Measurements from ENCODE around the gene DHRSX. TPM values are rescaled to one million over a fixed set of nuclear protein-coding genes. Genes with fewer than 3 reads are reported as not detected.

The DHRSX gene
- total and polyA plus RNA-seq, 2 donors (not counting 3 experiments of a cell fraction or from before 2014, with no cell fraction given), result 27.1 to 37.7 TPM

DNA sequence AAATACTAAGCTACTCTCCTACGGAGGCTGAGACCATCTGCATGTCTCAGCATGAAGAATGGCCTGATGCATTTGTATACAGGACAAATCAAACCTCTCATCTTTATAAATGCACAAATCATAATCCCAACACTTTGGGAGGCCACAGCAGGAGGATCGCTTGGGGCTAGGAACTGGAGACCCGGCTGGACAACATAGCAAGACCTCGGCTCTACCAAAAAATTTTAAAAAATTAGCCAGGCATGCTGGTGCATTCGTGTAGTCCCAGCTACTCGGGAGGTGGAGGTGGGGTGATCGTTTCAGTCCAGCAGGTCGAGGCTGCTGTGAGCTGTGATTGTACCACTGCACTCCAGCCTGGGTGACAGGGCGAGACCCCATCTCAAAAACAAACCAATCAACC is 262.8 kb downstream of the DHRSX start:
- Histone ChIP-seq H3K9me3 (replicated peaks; ENCODE audit: control insufficient read depth, insufficient read depth, low read length) (no peaks in the 10 kb centered on the region), H2AFZ (ENCODE audit: low read depth, low read length) (no peak overlapping the region), H3K79me2 (ENCODE audit: control insufficient read depth, insufficient read depth, low read length) (no peaks in the 10 kb centered on the region), H3K4me3 (replicated peaks in 1 of 3; ENCODE audit: insufficient read depth in 1 of 3, low read depth in 1 of 3, low read length in 3 of 3) (no peak overlapping the region), H3K9me1 (replicated peaks; ENCODE audit: control insufficient read depth, extremely low read depth, insufficient read depth, low read length) (no peaks in the 10 kb centered on the region), H3K4me2 (ENCODE audit: insufficient read depth, low read length) (no peak overlapping the region), H4K20me1 (replicated peaks; ENCODE audit: control insufficient read depth, extremely low read depth, insufficient read depth, low read length) (no peaks in the 10 kb centered on the region), H3K4me1 (ENCODE audit: control insufficient read depth, extremely low read depth, insufficient read depth, low read length) (no peaks in the 10 kb centered on the region), H3K36me3 (ENCODE audit: control insufficient read depth in 2 of 2, extremely low read depth in 1 of 2, insufficient read depth in 2 of 2, low read length in 2 of 2) (peaks cover 0 to 4% of the 10 kb centered on the region in 2 experiments), H3K27ac (ENCODE audit: insufficient read depth, low read depth, low read length) (no peak overlapping the region), H3K27me3 (ENCODE audit: control insufficient read depth in 2 of 2, insufficient read depth in 2 of 2, low read length in 2 of 2) (no peaks in the 10 kb centered on the region), H3K9ac (replicated peaks; ENCODE audit: extremely low read depth, insufficient read depth, low read length) (no peak overlapping the region)
- no peak for FAIRE-seq
- ChIA-PET CTCF (no interaction called here), POLR2A (no interaction called here)
- no peak for DNase-seq (ENCODE audit: low read depth, low spot score)
- dilution Hi-C loops (cut with MboI; ENCODE audit: extremely low pct_ligation_motif_present, low sequenced_read_pairs) (no loop called here), intact Hi-C loops (cut with micrococcal nuclease) (no loop called here)
- BruUV-seq (replicated peaks), result no TSS peak
- TF ChIP-seq POLR2A (IDR thresholded peaks at IDR 0.05; ENCODE audit: low read depth, low read length), result no peak
- no peak for TF ChIP-seq GATA2 (IDR thresholded peaks at IDR 0.05; ENCODE audit: insufficient read depth, insufficient read length, low read depth, low read length)
- TF ChIP-seq, protein P1, sequence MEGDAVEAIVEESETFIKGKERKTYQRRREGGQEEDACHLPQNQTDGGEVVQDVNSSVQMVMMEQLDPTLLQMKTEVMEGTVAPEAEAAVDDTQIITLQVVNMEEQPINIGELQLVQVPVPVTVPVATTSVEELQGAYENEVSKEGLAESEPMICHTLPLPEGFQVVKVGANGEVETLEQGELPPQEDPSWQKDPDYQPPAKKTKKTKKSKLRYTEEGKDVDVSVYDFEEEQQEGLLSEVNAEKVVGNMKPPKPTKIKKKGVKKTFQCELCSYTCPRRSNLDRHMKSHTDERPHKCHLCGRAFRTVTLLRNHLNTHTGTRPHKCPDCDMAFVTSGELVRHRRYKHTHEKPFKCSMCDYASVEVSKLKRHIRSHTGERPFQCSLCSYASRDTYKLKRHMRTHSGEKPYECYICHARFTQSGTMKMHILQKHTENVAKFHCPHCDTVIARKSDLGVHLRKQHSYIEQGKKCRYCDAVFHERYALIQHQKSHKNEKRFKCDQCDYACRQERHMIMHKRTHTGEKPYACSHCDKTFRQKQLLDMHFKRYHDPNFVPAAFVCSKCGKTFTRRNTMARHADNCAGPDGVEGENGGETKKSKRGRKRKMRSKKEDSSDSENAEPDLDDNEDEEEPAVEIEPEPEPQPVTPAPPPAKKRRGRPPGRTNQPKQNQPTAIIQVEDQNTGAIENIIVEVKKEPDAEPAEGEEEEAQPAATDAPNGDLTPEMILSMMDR (IDR thresholded peaks at IDR 0.05; ENCODE audit: extremely low read depth in 1 of 2, insufficient read depth in 1 of 2, low read depth in 1 of 2, low read length in 2 of 2), result no peak
- TF ChIP-seq JUN (IDR thresholded peaks at IDR 0.05; ENCODE audit: borderline replicate concordance, insufficient read depth, insufficient read length, low read depth), result no peak

DNA sequence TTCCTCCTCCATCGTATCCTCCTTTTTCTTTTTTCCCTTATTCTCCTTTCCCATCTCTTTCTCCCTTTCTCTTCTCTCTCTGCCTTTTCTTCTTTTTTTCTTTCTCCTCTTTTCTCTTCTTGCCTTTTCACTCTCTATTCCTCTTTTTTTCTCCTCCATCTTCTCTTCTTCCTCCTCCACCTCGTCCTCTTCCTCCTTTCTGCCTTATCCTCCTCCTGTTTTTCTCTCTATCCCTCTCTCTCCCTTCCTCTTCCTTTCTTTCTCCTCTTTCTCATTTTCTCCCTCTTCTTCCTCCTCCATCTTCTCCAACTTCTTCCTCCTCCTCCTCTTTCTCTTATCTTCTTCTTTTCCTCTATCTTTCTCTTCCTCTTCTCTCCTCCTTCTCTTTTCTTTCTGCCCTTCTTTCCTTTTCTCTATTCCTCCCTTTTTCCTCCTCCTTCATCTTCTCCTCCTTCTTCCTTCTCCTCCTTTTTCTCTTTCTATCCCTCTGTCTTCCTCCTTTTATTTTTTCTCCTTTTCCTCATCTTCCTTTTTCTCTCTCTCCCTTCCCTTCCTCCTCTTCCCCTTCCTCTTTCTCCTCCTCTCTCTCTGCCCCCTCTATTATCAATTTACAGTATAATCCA is 269.1 kb downstream of the DHRSX start:
- FAIRE-seq, result no peak
- intact Hi-C loops (cut with micrococcal nuclease), result no loop called here
- no peaks in the 10 kb centered on the region for H4K20me1 ChIP-seq (replicated peaks; ENCODE audit: control insufficient read depth, extremely low read depth, insufficient read depth, low read length)
- no peaks in the 10 kb centered on the region for H3K9me1 ChIP-seq (replicated peaks; ENCODE audit: control insufficient read depth, extremely low read depth, insufficient read depth, low read length)
- TF ChIP-seq POLR2A (IDR thresholded peaks at IDR 0.05; ENCODE audit: low read depth, low read length) (no peak), GATA2 (IDR thresholded peaks at IDR 0.05; ENCODE audit: insufficient read depth, insufficient read length, low read depth, low read length) (no peak), POLR2AphosphoS5 (IDR thresholded peaks at IDR 0.05; ENCODE audit: insufficient read depth, low read depth, low read length) (no peak), JUN (IDR thresholded peaks at IDR 0.05; ENCODE audit: borderline replicate concordance, insufficient read depth, insufficient read length, low read depth) (no peak), EZH2 (IDR thresholded peaks at IDR 0.05; ENCODE audit: borderline replicate concordance, low read depth, low read length, severe bottlenecking) (no peak), MYC (IDR thresholded peaks at IDR 0.05; ENCODE audit: low read depth, low read length) (no peak), FOS (IDR thresholded peaks at IDR 0.05; ENCODE audit: borderline replicate concordance, insufficient read depth, low read length) (no peak)
- TF ChIP-seq, protein P1 (IDR thresholded peaks at IDR 0.05; ENCODE audit: extremely low read depth in 1 of 2, insufficient read depth in 1 of 2, low read depth in 1 of 2, low read length in 2 of 2), result no peak
- TF ChIP-seq, protein P2, sequence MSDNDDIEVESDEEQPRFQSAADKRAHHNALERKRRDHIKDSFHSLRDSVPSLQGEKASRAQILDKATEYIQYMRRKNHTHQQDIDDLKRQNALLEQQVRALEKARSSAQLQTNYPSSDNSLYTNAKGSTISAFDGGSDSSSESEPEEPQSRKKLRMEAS (IDR thresholded peaks at IDR 0.05; ENCODE audit: insufficient read depth, insufficient read length), result no peak
- no TSS peak for BruUV-seq (replicated peaks)
- CTCF ChIA-PET, result no interaction called here
- peaks cover 2% of the 10 kb centered on the region for H3K9me3 ChIP-seq (replicated peaks; ENCODE audit: control insufficient read depth, insufficient read depth, low read length)
- no peak overlapping the region for H3K4me3 ChIP-seq (replicated peaks in 1 of 3; ENCODE audit: insufficient read depth in 1 of 3, low read depth in 1 of 3, low read length in 3 of 3)
- H3K36me3 ChIP-seq (ENCODE audit: control insufficient read depth in 2 of 2, extremely low read depth in 1 of 2, insufficient read depth in 2 of 2, low read length in 2 of 2), result no peaks in the 10 kb centered on the region
- H3K4me2 ChIP-seq (ENCODE audit: insufficient read depth, low read length), result no peak overlapping the region
- DNase-seq (ENCODE audit: low read depth, low spot score), result no peak
- POLR2A ChIA-PET, result no interaction called here
- no peaks in the 10 kb centered on the region for H3K79me2 ChIP-seq (ENCODE audit: control insufficient read depth, insufficient read depth, low read length)
- H2AFZ ChIP-seq (ENCODE audit: low read depth, low read length), result no peak overlapping the region
- no peak overlapping the region for H3K27ac ChIP-seq (ENCODE audit: insufficient read depth, low read depth, low read length)
- dilution Hi-C loops (cut with MboI; ENCODE audit: extremely low pct_ligation_motif_present, low sequenced_read_pairs), result no loop called here
- no peak overlapping the region for H3K9ac ChIP-seq (replicated peaks; ENCODE audit: extremely low read depth, insufficient read depth, low read length)
- no peaks in the 10 kb centered on the region for H3K27me3 ChIP-seq (ENCODE audit: control insufficient read depth in 2 of 2, insufficient read depth in 2 of 2, low read length in 2 of 2)
- no peaks in the 10 kb centered on the region for H3K4me1 ChIP-seq (ENCODE audit: control insufficient read depth, extremely low read depth, insufficient read depth, low read length)

Measured in endothelial cell of umbilical vein (primary cell).